Stimulated activated CD8-positive, alpha-beta memory T cell treated with anti-CD3 and anti-CD28 coated beads, Interleukin-2, amount 100 ng/mL, for 48 hours (primary cell): ENCODE results near the gene NIT1.

Experiments used
- DNase-seq, 2 donors: peaks; one replicate each; pipeline ENCODE4 v3.0.0-alpha.2; 2020; ENCODE audit warnings: low read depth in 2 of 2

NIT1 gene, protein sequence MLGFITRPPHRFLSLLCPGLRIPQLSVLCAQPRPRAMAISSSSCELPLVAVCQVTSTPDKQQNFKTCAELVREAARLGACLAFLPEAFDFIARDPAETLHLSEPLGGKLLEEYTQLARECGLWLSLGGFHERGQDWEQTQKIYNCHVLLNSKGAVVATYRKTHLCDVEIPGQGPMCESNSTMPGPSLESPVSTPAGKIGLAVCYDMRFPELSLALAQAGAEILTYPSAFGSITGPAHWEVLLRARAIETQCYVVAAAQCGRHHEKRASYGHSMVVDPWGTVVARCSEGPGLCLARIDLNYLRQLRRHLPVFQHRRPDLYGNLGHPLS

GRCh38 chr1:161117759-161118581, at the start of gene NIT1, which contains the start of gene PFDN2:
Gene NIT1, plus strand, starts transcription at chr1:161118105. Its CDS starts 72 bp downstream, at chr1:161118177.
Gene PFDN2, minus strand, starts transcription at chr1:161118037. Its CDS starts 11 bp downstream, at chr1:161118026.
- DNase-seq: peak; percentile 82 to 84

DNA sequence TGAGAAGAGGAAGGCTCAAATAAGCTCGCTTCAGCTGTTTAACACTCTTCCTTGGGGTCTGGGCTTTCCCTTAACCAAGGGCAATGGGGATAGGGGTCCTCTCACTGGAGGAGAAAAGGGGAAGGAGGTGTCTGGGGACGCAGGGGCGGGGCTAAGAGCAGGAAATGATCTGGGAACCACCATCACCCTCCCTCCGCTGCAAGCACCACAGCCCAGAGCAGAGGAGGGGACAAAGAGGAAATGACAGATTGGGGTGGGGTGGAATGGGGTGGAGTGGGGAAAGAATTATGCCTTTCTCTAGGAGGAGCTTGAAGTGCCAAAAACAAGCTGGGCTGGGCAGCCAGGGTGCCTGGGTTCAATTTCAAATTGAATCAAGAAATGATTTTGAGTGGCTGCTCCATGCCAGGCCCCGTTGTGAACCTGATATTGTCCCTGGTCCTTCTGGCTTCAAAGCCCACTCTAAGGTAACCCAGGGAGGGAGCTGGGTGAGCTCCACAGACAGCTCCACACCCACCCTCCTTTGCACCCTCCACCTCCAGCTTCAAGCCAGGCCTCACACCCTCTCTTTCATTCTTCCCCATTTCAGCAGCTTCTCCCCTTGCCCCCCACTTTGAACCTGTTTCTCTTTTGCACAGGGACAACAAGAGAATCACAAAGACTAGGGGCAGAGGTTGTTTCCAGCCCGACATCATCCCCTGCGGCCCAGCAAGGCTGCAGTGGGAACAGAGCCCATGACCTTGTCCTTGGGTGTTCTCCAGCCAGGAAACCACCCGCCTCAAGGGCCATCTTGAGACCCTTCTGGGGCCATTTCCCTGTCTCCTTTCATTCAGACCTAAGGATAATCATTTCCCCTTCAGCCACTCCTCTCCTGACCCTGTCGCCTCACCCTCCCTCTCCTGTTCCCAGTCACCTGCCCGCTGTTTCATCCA, 49.3 kb upstream of the NIT1 start:
- DNase-seq: peak; percentile 68 to 77

GRCh38 chr1:161069241-161069640, 48.7 kb upstream of the NIT1 start:
- no peak for DNase-seq

DNA sequence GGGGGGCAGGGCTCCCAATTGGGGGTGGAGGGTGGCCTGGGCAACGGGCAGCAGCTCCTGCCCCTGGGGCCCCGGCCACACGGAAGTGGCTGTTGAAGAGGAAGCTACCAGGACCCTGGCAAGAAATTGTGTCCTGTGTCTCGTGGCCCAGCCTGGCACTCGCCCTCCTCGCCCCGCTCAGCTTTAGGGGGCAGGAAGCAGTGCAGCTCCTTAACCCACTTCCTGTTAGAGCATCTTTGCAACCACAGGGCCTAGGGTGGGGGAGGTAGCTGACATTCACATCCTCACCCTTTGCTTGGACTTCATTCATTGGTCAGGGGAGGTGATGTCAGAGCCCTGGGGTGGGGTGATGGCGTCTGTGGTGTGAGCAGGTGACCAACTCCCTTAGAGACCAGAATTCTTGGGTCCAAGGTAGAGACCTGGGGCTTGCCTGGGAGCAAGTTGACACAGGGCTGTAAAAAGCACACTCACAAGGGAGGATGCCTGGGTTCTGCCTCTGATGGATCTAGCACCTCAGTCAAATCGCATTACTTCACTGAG, 48.1 kb upstream of the NIT1 start, which contains the start of gene ARHGAP30:
ARHGAP30 (minus strand) TSS at position 161 of the 540 bp plus-strand sequence. CDS start 267 bp downstream, outside the sequence.
- DNase-seq: peak; percentile 72

- DNase-seq: no peak
These were observed 47.1 kb upstream of the NIT1 start for GRCh38 chr1:161070761-161071160.

DNA sequence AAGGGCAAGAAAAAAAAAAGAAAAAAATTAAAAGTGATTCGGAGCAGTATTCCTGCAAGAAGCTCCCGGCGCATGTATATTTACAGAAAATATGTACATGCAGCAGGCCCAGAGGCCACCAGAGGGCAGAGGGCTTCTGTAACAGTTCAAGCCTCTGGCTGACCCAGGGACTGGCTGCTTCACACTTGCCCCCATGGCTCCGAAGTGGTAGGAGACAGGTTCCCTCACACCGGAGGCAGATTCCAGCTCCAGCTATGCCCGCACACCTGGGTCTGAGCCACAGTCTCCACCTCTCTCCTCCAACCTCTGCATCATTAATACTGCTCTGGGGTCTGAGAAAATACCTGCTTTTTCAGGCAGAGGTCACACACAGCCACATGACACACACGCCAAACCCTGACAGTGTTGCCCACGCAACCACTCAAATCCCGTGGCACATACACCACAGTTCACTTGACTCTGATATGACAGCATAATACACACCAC, 46.0 kb upstream of the NIT1 start:
- DNase-seq: peak in 1 of 2 donors; percentile 36

DNA sequence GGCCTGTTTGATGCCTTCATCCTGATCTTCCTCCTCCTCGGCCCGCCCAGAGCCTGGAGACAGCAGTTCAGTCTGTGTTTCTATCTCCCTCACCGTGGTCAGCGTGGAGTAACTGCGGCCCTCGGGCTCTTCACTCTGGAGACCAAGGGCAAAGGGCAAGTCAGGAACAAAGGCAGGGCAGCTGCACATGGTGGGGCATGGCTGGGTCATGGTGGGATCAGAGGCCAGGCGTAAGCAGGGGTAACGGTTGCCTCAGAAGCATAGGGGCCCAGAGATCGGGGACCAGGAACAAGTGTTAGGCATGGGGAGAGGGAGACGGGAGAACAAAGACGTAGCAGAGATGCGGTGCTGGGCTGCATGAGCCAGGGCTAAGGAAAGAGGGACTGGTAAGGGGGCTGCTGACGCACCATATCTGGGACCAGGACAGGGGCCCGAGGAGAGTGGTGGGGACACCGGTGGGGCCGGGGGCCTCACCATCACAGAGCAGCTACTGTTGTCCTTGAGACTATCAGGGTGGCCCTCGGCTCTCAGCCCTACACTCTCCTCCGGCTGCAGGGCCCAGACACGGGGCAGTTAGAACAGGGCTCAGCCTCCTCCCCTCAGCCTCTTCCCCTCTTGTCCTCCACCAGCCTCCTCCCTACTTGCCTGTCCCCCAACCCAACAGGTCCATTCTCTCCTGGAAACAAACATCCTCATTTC, 45.0 kb upstream of the NIT1 start:
- no peak for DNase-seq

DNA sequence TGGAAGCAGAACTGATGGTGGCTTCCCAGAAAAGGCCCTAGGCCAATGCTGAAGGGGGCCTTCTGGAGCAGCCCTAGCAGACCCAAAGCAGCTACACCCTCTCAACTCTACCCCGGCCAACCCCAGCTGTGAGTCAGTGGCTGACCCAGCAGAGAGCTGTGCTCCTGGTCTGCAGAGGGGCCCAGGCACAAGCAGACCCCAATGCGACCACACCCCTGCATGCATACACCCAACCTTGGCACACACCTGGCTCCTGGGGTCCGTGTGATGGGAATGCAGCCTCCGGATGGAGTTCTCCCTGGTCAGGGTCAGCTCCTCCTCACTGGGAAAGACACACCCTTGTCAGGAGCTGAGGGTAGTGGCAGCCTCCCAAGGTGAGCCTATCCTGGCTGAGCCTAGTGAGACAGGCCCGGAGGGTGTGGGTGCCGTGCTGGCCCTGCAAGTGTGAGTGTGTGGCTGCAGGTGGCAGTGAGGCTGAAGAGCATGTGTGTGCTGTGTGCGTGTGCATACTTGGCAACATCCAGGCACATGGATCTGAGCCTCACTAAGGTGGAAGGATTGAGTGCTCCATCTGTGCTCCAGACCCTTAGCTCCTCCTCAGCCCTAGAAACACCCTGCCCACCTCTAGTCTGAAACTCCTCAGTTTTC, 44.3 kb upstream of the NIT1 start:
- DNase-seq: no peak

GRCh38 chr1:161074676-161075368, 43.1 kb upstream of the NIT1 start:
- no peak for DNase-seq

DNA sequence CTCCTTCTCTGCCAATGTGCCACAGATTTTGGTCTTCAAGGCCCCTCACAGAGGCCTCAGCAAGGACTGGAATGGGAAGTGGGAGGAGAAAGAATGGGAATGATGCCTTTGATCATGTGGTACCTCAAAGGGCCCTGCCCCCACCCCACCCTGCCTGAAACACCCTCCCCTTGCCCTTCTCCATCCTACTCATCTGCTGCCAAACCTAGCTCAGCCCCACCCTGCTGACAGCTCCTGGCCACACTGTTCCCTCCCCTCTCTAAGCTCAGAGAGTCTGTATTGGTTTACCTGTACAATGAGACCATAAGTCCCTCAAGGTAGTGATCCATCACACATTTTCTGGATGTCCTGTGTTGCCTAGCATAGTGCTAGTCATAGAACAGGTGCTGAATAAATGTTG, 41.5 kb upstream of the NIT1 start:
- no peak for DNase-seq

GRCh38 chr1:161077426-161077825, 40.5 kb upstream of the NIT1 start:
- DNase-seq: no peak

GRCh38 chr1:161079436-161080110, 38.3 kb upstream of the NIT1 start:
- no peak for DNase-seq

GRCh38 chr1:161080441-161081405, 37.2 kb upstream of the NIT1 start:
- DNase-seq: no peak

DNA sequence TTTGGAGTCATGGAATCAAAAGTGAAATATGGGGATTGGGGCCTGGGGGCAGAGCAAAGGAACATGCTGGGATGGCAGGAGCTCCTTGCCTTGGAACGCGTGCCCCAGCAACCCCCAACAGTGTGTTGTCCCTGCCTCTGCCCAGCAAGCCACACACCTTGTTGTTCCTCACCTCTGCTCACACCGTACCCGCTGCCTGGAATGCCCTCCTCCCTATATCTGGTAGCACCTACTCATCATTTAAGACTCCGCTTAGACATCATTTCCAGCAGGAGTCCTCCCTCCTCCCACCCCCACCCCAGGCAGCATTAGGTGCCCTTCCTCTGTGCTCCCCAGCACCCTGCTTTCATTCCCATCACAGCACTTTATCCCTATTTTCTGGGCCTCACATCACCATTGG, 36.4 kb upstream of the NIT1 start:
- no peak for DNase-seq

GRCh38 chr1:161082483-161082882, 35.4 kb upstream of the NIT1 start:
- DNase-seq: no peak

DNA sequence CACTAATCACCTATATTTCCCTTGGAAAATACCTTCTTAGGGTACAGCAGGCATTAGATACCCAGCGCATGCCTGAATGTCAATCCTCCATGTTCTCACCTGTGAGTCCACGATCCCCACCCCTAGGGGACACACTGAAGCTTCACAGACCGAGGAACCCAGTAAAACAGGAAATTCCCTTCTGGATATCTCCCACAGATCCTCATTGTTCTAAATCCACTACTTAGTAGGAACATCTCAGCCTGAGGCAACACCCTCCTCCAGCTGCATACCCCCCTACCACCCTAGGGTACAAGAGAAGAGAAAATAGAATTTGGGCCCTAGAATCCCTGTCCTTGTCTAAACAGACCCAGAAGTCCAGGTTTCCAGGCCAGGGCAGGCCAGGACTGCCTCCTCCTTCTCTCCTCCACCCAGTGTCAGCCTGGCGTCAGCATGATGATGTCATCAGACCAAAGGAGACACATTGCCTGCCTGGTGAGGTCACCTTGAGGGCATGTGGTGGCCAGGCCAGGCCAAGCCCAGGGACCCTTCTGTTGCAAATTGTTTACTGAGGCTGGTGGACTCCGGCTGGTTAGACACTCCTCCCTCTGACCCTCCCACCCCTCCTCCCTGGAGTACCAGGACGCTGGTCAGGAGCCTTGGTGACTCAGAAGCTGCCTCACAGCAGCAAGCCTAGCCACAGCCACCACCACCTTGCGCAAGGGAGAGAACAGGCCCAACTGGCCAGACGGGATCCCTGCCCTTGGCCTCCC, 34.7 kb upstream of the NIT1 start:
- no peak for DNase-seq
